Stomach (tissue), 19 donors: ENCODE measurements around the gene SLC25A33. TPM values are rescaled to one million over a fixed set of nuclear protein-coding genes. Genes with fewer than 3 reads are reported as not detected.

Experiments used
- DNase-seq, 2 donors: peaks; one replicate each; pipeline versions ENCODE4 v3.0.0 to v3.0.0-alpha.2; 2013 to 2019
- H3K27ac ChIP-seq, 5 donors: fragments of 200-600 bp in 4 of 5; sonication (generic) in 4 of 5; one replicate each; pipeline ENCODE4 v1.5.1; 2013 to 2019; ENCODE audit warnings: mild to moderate bottlenecking in 1 of 5, moderate library complexity in 1 of 5
- H3K27me3 ChIP-seq, 3 donors: fragments of 200-600 bp; sonication (generic); one replicate each; pipeline ENCODE4 v1.5.1; 2017 to 2019; ENCODE audit warnings: mixed run types in 1 of 3
- H3K36me3 ChIP-seq, 4 donors: fragments of 200-600 bp; sonication (generic); 1 replicate in 3 of 4; 2 replicates in 1 of 4; pipeline ENCODE4 v1.5.1; 2016 to 2019
- H3K4me1 ChIP-seq, 4 donors: fragments of 200-600 bp; sonication (generic); one replicate each; pipeline ENCODE4 v1.5.1; 2016 to 2019
- H3K4me3 ChIP-seq, 4 donors: fragments of 200-600 bp; sonication (generic) in 3 of 4; one replicate each; pipeline ENCODE4 v1.5.1; 2016 to 2019; ENCODE audit warnings: mild to moderate bottlenecking in 1 of 4
- H3K9me3 ChIP-seq, 4 donors: fragments of 200-600 bp; sonication (generic); one replicate each; pipeline ENCODE4 v1.5.1; 2016 to 2019
- CTCF ChIP-seq, 7 experiments: fragments of 450-650 bp in 4 of 7; fragments of 200-600 bp in 3 of 7; sonication (generic) in 3 of 7; IDR thresholded peaks; one replicate each; pipeline ENCODE4 v1.5.1; 2016 to 2019; ENCODE audit warnings: antibody characterized with exemption in 7 of 7, control low read depth in 2 of 7, mild to moderate bottlenecking in 1 of 7
- EP300 ChIP-seq: sonication (generic); formaldehyde crosslinking; IDR thresholded peaks from one replicate; pipeline ENCODE4 v1.6.1; 2017; ENCODE audit warnings: antibody characterized with exemption
- POLR2A ChIP-seq, 4 donors: fragments of 450-650 bp; IDR thresholded peaks; one replicate each; pipeline ENCODE4 v1.6.1; 2016; ENCODE audit warnings: antibody characterized with exemption in 4 of 4, control low read depth in 2 of 4, mild to moderate bottlenecking in 1 of 4, moderate library complexity in 1 of 4
- POLR2AphosphoS5 ChIP-seq, 3 donors: sonication (generic); formaldehyde crosslinking; IDR thresholded peaks; one replicate each; pipeline ENCODE4 v1.6.1; 2016; ENCODE audit warnings: antibody characterized with exemption in 3 of 3
- WGBS, 5 donors: extraction: QIAGEN DNeasy Blood & Tissue Kit in 3 of 5; methylation state at CpG; one replicate each; pipeline versions ENCODE4 v1.1.5 to v1.1.7; 2013 to 2018; 5-methylcytosine and 5-hydroxymethylcytosine counted together
- intact Hi-C: fragments of 100-400 bp; cut with DNase I; formaldehyde crosslinking; loops from one replicate; pipeline ENCODE4 v1.15.1; 2023; ENCODE audit warnings: low total_unique reads
- long read RNA-seq, 10 donors: transcript quantifications; one replicate each; lab custom pipeline, GENCODE V29; 2026
- polyA plus RNA-seq, 3 donors: library from polyadenylated mRNA; stranded (reverse); fragments of 200-250 nt; gene quantifications; one replicate each; pipeline ENCODE4 v1.2.3, GENCODE V29; 2013
- total RNA-seq, 5 donors: library from RNA; depleted of rRNA; stranded (reverse); fragments of >200 nt; gene quantifications; one replicate each; pipeline versions ENCODE4 v1.1.0 to v1.2.3, GENCODE V29; 2014 to 2016
- donor health status: healthy with polysubstance abuse.
- donor health status: Bipolar disorder and iron deficiency.
- donor health status: healthy.

The SLC25A33 gene
- total RNA-seq: 10 to 100 TPM in 1 of 5 donors, 1 to 10 TPM in 3, under 1 TPM in 1; 0.58 to 15.2 (median 5.3) TPM
- polyA plus RNA-seq: 1 to 10 TPM; 3.0 to 5.5 (median 5.0) TPM
- long read RNA-seq, donor 1, partial matches to known transcripts: 0 of 1 reads
- long read RNA-seq, donor 1, other reads (novel, unspliced or antisense): 0 of 1 reads
- long read RNA-seq, donor 2, partial matches to known transcripts: 0 of 1 reads
- long read RNA-seq, donor 2, other reads (novel, unspliced or antisense): 0 of 1 reads
- long read RNA-seq, donor 3, partial matches to known transcripts: 0 of 1 reads
- long read RNA-seq, donor 3, other reads (novel, unspliced or antisense): 0 of 1 reads
- long read RNA-seq, donor 4: 0 reads
- long read RNA-seq, donor 5, partial matches to known transcripts: 0 of 2 reads
- long read RNA-seq, donor 5, other reads (novel, unspliced or antisense): 0 of 2 reads
- long read RNA-seq, donor 6: 0 reads
- long read RNA-seq, donor 7, transcript SLC25A33-201 (7 exons, 3,854 nt): major isoform, 5 of 5 reads
- long read RNA-seq, donor 7, partial matches to known transcripts: 0 of 5 reads
- long read RNA-seq, donor 7, other reads (novel, unspliced or antisense): 0 of 5 reads
- long read RNA-seq, donor 8, partial matches to known transcripts: 0 of 2 reads
- long read RNA-seq, donor 8, other reads (novel, unspliced or antisense): 0 of 2 reads
- long read RNA-seq, donor 9, partial matches to known transcripts: 0 of 4 reads
- long read RNA-seq, donor 9, other reads (novel, unspliced or antisense): 0 of 4 reads
- long read RNA-seq, donor 10, partial matches to known transcripts: 0 of 3 reads
- long read RNA-seq, donor 10, other reads (novel, unspliced or antisense): 0 of 3 reads

GRCh38 chr1:9539165-9539828 lies at the start of gene SLC25A33:
Gene SLC25A33, plus strand, starts transcription at chr1:9539465. Its CDS starts 227 bp downstream, at chr1:9539692.
- peak within 1 kb of the TSS; percentile 86 to 98 (median 96) for H3K27ac ChIP-seq
- peak; percentile 99 for DNase-seq
- intact Hi-C loops: no loop called here

GRCh38 chr1:9490605-9491339 lies 48.5 kb upstream of the SLC25A33 start:
- intact Hi-C loops: loop anchor here (5.0 kb wide), 2 partner anchors 203 to 223 kb away; no protein-coding TSS in a partner anchor
- Histone ChIP-seq H3K27me3 (peaks cover 0 to 12% (median 4%) of the 10 kb centered on the region in 3 donors), H3K27ac (no peak overlapping the region), H3K4me3 (no peak overlapping the region), H3K4me1 (peaks cover 6 to 18% (median 9%) of the 10 kb centered on the region in 4 donors), H3K9me3 (no peaks in the 10 kb centered on the region), H3K36me3 (no peaks in the 10 kb centered on the region)
- DNase-seq: peak; percentile 94
- TF ChIP-seq POLR2A (IDR thresholded peaks at IDR 0.05): no peak
- TF ChIP-seq POLR2AphosphoS5 (IDR thresholded peaks at IDR 0.05): peak in 1 of 3 donors; percentile 57
- peak in 6 of 7 experiments; percentile 24 to 87 (median 78) for TF ChIP-seq CTCF (IDR thresholded peaks at IDR 0.05)
- TF ChIP-seq EP300: no peak
- 39 to 48% (median 43%) methylated on average over 19 to 20 of the region's 20 CpGs for WGBS, 5 donors

More at GRCh38 chr1:9539165-9539828, at the start of gene SLC25A33:
- no peaks in the 10 kb centered on the region for H3K9me3 ChIP-seq
- WGBS, 5 donors: 0 to 1% (median 1%) methylated on average over 20 to 91 of the region's 92 CpGs
- H3K27me3 ChIP-seq: no peaks in the 10 kb centered on the region
- no peaks in the 10 kb centered on the region for H3K36me3 ChIP-seq
- H3K4me3 ChIP-seq: peak within 1 kb of the TSS; percentile 68 to 93 (median 79)
- no peak for TF ChIP-seq CTCF (IDR thresholded peaks at IDR 0.05)
- TF ChIP-seq POLR2AphosphoS5 (IDR thresholded peaks at IDR 0.05): peak; percentile 51 to 84 (median 82)
- no peak for TF ChIP-seq POLR2A (IDR thresholded peaks at IDR 0.05)
- peak; percentile 45 for TF ChIP-seq EP300
- H3K4me1 ChIP-seq: peaks cover 14 to 56% (median 35%) of the 10 kb centered on the region in 4 donors

GRCh38 chr1:9493326-9493725 lies 45.9 kb upstream of the SLC25A33 start:
- no peak for DNase-seq
- Histone ChIP-seq H3K9me3 (no peaks in the 10 kb centered on the region), H3K4me1 (peaks cover 6 to 18% (median 9%) of the 10 kb centered on the region in 4 donors), H3K27ac (no peak overlapping the region), H3K4me3 (no peak overlapping the region), H3K36me3 (no peaks in the 10 kb centered on the region), H3K27me3 (peaks cover 0 to 12% (median 4%) of the 10 kb centered on the region in 3 donors)
- no peak for TF ChIP-seq CTCF (IDR thresholded peaks at IDR 0.05)
- no peak for TF ChIP-seq POLR2AphosphoS5 (IDR thresholded peaks at IDR 0.05)
- TF ChIP-seq POLR2A (IDR thresholded peaks at IDR 0.05): no peak
- TF ChIP-seq EP300: no peak
- WGBS, 5 donors: 86 to 92% (median 89%) methylated on average over 4 to 6 of the region's 6 CpGs
- intact Hi-C loops: loop anchor here (5.0 kb wide), 2 partner anchors 206 to 226 kb away; no protein-coding TSS in a partner anchor
